Measurements from ENCODE around the gene PRPH. TPM values are rescaled to one million over a fixed set of nuclear protein-coding genes. Genes with fewer than 3 reads are reported as not detected.
"Not testable (repeated sequence)": the region's sequence is repeated elsewhere in the genome, so short reads cannot be mapped to it uniquely, and the experiment has no call there.

The PRPH gene
- total RNA-seq, 1 donor from 2014 or later, result 0.26 TPM

DNA sequence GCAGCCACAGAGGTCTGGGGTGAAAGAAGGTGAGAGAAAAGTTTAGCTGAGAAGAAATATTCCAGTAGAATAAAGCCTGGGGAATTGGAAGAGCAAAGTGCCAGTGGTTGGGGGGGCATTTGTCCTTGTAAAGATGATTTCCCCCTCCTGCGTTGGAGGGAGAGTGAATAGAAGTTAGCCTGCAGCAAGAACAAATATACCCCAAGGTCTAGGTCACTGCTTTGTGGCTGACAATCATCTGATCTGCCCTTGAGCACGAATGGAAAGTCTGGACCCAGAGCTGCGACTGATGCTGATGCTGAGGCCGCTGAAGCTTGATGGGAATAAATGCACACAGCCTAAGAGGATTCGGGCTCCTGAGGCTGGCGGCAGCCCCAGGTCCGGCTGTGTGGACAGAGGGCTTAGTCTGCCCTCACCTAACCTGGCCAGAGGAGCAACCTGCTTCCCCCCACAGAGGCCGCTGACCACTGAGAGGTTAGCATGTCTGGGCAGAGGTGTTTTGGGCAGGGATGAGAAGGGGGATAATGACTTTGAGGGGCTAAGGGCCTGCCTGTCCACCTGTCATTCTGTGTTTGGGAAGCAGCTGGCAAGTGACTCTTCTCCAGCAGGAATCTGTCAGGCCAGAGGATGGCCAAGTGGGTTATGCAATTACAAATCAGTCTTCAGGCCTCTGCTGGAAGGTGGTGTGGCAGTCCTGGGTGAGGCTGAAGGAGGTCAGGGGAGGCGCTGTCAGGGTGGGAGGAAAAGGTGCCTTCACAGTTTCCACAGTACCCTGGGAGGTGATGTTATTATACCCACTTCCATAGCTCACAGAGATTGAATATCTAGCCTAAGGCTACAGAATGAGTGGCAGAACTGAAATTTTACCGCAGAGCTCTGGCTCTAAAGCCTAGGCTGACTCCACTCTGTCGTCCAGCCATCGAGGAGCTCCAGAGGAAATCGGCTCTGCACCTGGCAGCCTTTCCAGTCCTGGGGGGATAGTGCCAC lies 18.4 kb upstream of the PRPH start:
- FAIRE-seq, result no peak

GRCh38 chr12:49277466-49277865 lies 17.5 kb upstream of the PRPH start:
- Histone ChIP-seq H3K36me3 (ENCODE audit: control insufficient read depth, insufficient read depth, low read length) (peaks cover 3% of the 10 kb centered on the region), H3K4me3 (ENCODE audit: low read depth, low read length) (no peak overlapping the region), H3K27me3 (ENCODE audit: control insufficient read depth, insufficient read depth, low read length) (no peaks in the 10 kb centered on the region)
- FAIRE-seq (no peak), DNase-seq (ENCODE audit: low read depth) (no peak)
- TF ChIP-seq CTCF (IDR thresholded peaks at IDR 0.05; ENCODE audit: insufficient read depth, low read length, severe bottlenecking), result no peak

More for the DNA sequence above, 18.4 kb upstream of the PRPH start:
- Histone ChIP-seq H3K27me3 (ENCODE audit: control insufficient read depth, insufficient read depth, low read length) (no peaks in the 10 kb centered on the region), H3K36me3 (ENCODE audit: control insufficient read depth, insufficient read depth, low read length) (peaks cover 4% of the 10 kb centered on the region), H3K4me3 (ENCODE audit: low read depth, low read length) (no peak overlapping the region)
- no peak for TF ChIP-seq CTCF (IDR thresholded peaks at IDR 0.05; ENCODE audit: insufficient read depth, low read length, severe bottlenecking)
- DNase-seq (ENCODE audit: low read depth), result no peak

DNA sequence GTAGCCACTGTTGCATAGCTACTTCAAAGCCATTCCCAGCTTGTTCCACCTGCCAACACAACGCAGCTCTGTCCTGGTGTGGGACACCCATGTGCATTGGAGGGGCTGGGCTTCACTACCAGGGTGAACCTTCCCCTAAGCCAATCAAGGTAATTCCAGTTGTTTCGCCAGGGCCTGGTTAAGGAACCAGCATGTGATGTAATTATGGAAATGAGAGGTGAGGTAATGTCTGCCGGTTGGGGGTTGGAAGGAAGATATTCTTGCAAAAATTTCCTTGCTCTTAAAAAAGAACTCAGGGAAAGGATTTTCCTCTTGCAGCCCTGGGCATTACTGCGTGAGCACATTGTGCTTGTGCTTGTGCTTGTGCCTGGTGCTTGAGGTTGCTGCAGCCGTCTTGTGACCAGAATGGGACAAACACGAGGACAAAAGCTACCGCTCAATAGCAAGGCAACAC lies 15.2 kb upstream of the PRPH start:
- H3K36me3 ChIP-seq (ENCODE audit: control insufficient read depth, insufficient read depth, low read length), result no peaks in the 10 kb centered on the region
- peak; percentile 39 for DNase-seq (ENCODE audit: low read depth)
- FAIRE-seq, result no peak
- H3K27me3 ChIP-seq (ENCODE audit: control insufficient read depth, insufficient read depth, low read length), result no peaks in the 10 kb centered on the region
- TF ChIP-seq CTCF (IDR thresholded peaks at IDR 0.05; ENCODE audit: insufficient read depth, low read length, severe bottlenecking), result no peak
- H3K4me3 ChIP-seq (ENCODE audit: low read depth, low read length), result no peak overlapping the region

DNA sequence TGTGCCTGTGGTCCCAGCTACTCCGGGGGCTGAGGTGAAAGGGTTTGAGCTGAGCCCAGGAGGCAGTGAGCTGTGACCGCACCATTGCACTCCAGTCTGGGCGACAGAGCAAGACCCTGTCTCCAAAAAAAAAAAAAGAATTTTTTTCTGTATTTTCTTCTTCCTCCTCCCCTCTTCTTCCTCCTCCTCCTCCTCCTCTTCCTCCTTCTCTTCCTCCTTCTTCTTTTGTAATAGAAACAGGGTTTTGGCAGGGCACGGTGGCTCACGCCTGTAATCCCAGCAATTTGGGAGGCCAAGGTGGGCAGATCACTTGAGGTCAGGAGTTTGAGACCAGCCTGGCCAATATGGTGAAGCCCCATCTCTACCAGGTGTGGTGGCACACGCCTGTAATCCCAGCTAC lies 14.4 kb upstream of the PRPH start:
- FAIRE-seq; H3K36me3 ChIP-seq (ENCODE audit: control insufficient read depth, insufficient read depth, low read length); DNase-seq (ENCODE audit: low read depth); H3K4me3 ChIP-seq (ENCODE audit: low read depth, low read length); H3K27me3 ChIP-seq (ENCODE audit: control insufficient read depth, insufficient read depth, low read length): not testable (repeated sequence)

DNA sequence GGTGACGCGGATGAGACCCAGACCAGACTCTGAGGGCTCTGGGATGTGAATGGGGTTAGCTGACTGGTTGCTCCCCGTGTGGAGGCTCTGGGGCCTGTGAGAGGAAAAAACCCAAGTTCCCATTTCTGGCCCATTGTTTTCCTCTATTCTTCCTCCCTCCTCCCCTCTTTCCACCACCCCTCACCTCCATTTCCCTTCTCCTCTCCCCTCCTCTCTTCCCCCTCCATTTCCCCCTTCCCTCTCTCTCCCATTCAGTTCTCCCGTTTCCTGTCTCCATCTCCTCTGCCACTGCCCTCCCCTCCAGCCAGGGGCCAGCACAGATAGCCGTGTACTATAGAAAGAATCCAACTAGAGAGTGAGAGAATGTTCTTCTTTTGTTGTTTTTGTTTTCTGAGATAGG lies 12.6 kb upstream of the PRPH start:
- no peaks in the 10 kb centered on the region for H3K27me3 ChIP-seq (ENCODE audit: control insufficient read depth, insufficient read depth, low read length)
- DNase-seq (ENCODE audit: low read depth) (no peak), FAIRE-seq (no peak)
- no peak overlapping the region for H3K4me3 ChIP-seq (ENCODE audit: low read depth, low read length)
- no peak for TF ChIP-seq CTCF (IDR thresholded peaks at IDR 0.05; ENCODE audit: insufficient read depth, low read length, severe bottlenecking)
- H3K36me3 ChIP-seq (ENCODE audit: control insufficient read depth, insufficient read depth, low read length), result no peaks in the 10 kb centered on the region

GRCh38 chr12:49282740-49283375 lies 12.1 kb upstream of the PRPH start:
- FAIRE-seq; H3K36me3 ChIP-seq (ENCODE audit: control insufficient read depth, insufficient read depth, low read length): not testable (repeated sequence)

More at GRCh38 chr12:49282740-49283375, 12.1 kb upstream of the PRPH start:
- not testable (repeated sequence) for H3K4me3 ChIP-seq (ENCODE audit: low read depth, low read length); H3K27me3 ChIP-seq (ENCODE audit: control insufficient read depth, insufficient read depth, low read length)
- peak; percentile 29 for DNase-seq (ENCODE audit: low read depth)

All from bronchial epithelial cell (primary cell).